ENCODE data around the gene FAAP20.

Gene FAAP20

GRCh38 chr1:2199042-2199810 is 4.7 kb upstream of the FAAP20 start:
- H3K27me3 ChIP-seq (ENCODE audit: insufficient read depth, low read depth, severe bottlenecking) = no peaks in the 10 kb centered on the region
- no peaks in the 10 kb centered on the region for H3K9me3 ChIP-seq (ENCODE audit: severe bottlenecking)
- peak; percentile 81 for DNase-seq
- peak overlapping the region; percentile 40 for H3K4me3 ChIP-seq (ENCODE audit: low read depth, low read length)
- no peak overlapping the region; the same call in 1 of the 2 replicates for H3K27ac ChIP-seq
- no peaks in the 10 kb centered on the region for H3K36me3 ChIP-seq
- TF ChIP-seq CTCF (IDR thresholded peaks at IDR 0.05; ENCODE audit: low read depth, low read length) = peak; percentile 50

- no peak overlapping the region for H3K4me3 ChIP-seq (ENCODE audit: low read depth, low read length)
- no peaks in the 10 kb centered on the region for H3K27me3 ChIP-seq (ENCODE audit: insufficient read depth, low read depth, severe bottlenecking)
- H3K36me3 ChIP-seq = no peaks in the 10 kb centered on the region
- H3K9me3 ChIP-seq (ENCODE audit: severe bottlenecking) = no peaks in the 10 kb centered on the region
- DNase-seq = no peak
- TF ChIP-seq CTCF (IDR thresholded peaks at IDR 0.05; ENCODE audit: low read depth, low read length) = no peak
- H3K27ac ChIP-seq = no peak overlapping the region; the same call in 1 of the 2 replicates
Measured at GRCh38 chr1:2198571-2198970, 4.0 kb upstream of the FAAP20 start.

GRCh38 chr1:2197707-2198165 is 3.2 kb upstream of the FAAP20 start:
- Histone ChIP-seq H3K9me3 (ENCODE audit: severe bottlenecking) (no peaks in the 10 kb centered on the region), H3K27ac (no peak overlapping the region), H3K36me3 (peaks cover 5% of the 10 kb centered on the region), H3K27me3 (ENCODE audit: insufficient read depth, low read depth, severe bottlenecking) (no peaks in the 10 kb centered on the region), H3K4me3 (ENCODE audit: low read depth, low read length) (no peak overlapping the region)
- DNase-seq = no peak
- TF ChIP-seq CTCF (IDR thresholded peaks at IDR 0.05; ENCODE audit: low read depth, low read length) = no peak

GRCh38 chr1:2196901-2197638 is 2.5 kb upstream of the FAAP20 start:
- no peak for DNase-seq
- H3K27me3 ChIP-seq (ENCODE audit: insufficient read depth, low read depth, severe bottlenecking) = no peaks in the 10 kb centered on the region
- no peaks in the 10 kb centered on the region for H3K9me3 ChIP-seq (ENCODE audit: severe bottlenecking)
- TF ChIP-seq CTCF (IDR thresholded peaks at IDR 0.05; ENCODE audit: low read depth, low read length) = no peak
- H3K36me3 ChIP-seq = peaks cover 12% of the 10 kb centered on the region
- H3K4me3 ChIP-seq (ENCODE audit: low read depth, low read length) = no peak overlapping the region
- no peak overlapping the region for H3K27ac ChIP-seq

GRCh38 chr1:2195785-2196184 is 1.2 kb upstream of the FAAP20 start:
- no peak for TF ChIP-seq CTCF (IDR thresholded peaks at IDR 0.05; ENCODE audit: low read depth, low read length)
- Histone ChIP-seq H3K9me3 (ENCODE audit: severe bottlenecking) (no peaks in the 10 kb centered on the region), H3K4me3 (ENCODE audit: low read depth, low read length) (no peak overlapping the region; the same call in 1 of the 2 replicates), H3K27me3 (ENCODE audit: insufficient read depth, low read depth, severe bottlenecking) (no peaks in the 10 kb centered on the region), H3K36me3 (peaks cover 16% of the 10 kb centered on the region), H3K27ac (peak overlapping the region; percentile 82)
- no peak for DNase-seq
